Ovary (tissue), 9 donors: ENCODE measurements around the gene MSI2. TPM values are rescaled to one million over a fixed set of nuclear protein-coding genes. Genes with fewer than 3 reads are reported as not detected.
"Not testable (repeated sequence)": the region's sequence is repeated elsewhere in the genome, so short reads cannot be mapped to it uniquely, and the experiment has no call there.

ENCODE experiments used
- DNase-seq, 5 donors: peaks; one replicate each; pipeline ENCODE4 v3.0.0-alpha.2; 2019 to 2020
- H3K27ac ChIP-seq, 2 donors: fragments of 200-600 bp; one replicate each; pipeline versions ENCODE4 v1.5.1 to v1.8.0; 2019 to 2022
- H3K27me3 ChIP-seq: fragments of 200-600 bp; one replicate; pipeline ENCODE4 v1.8.0; 2022
- H3K36me3 ChIP-seq: fragments of 200-600 bp; sonication (generic); one replicate; pipeline ENCODE4 v1.5.1; 2019
- H3K4me1 ChIP-seq: one replicate; pipeline ENCODE4 v1.8.1; 2013; ENCODE audit warnings: mild to moderate bottlenecking, moderate library complexity; ENCODE audit not compliant: insufficient read depth
- H3K4me3 ChIP-seq: fragments of 200-600 bp; sonication (generic); one replicate; pipeline ENCODE4 v1.5.1; 2017
- H3K9me3 ChIP-seq, 2 donors: fragments of 200-600 bp in 1 of 2; sonication (generic) in 1 of 2; one replicate each; pipeline versions ENCODE4 v1.5.1 to v1.8.1; 2013 to 2019; ENCODE audit warnings: mild to moderate bottlenecking in 1 of 2, moderate library complexity in 1 of 2
- CTCF ChIP-seq, 3 donors: fragments of 450-650 bp in 2 of 3; fragments of 200-600 bp in 1 of 3; IDR thresholded peaks; one replicate each; pipeline versions ENCODE4 v1.5.1 to v1.8.0; 2016 to 2022; ENCODE audit warnings: antibody characterized with exemption in 3 of 3, mild to moderate bottlenecking in 1 of 3
- EP300 ChIP-seq: sonication (generic); formaldehyde crosslinking; IDR thresholded peaks from one replicate; pipeline ENCODE4 v1.6.1; 2017; ENCODE audit warnings: antibody characterized with exemption
- POLR2A ChIP-seq: fragments of 450-650 bp; IDR thresholded peaks from one replicate; pipeline ENCODE4 v1.6.1; 2017; ENCODE audit warnings: antibody characterized with exemption, mild to moderate bottlenecking, moderate library complexity
- WGBS, 3 donors: extraction: QIAGEN DNeasy Blood & Tissue Kit in 1 of 3; methylation state at CpG; one replicate each; pipeline versions ENCODE4 v1.1.5 to v1.1.7; 2013 to 2017; 5-methylcytosine and 5-hydroxymethylcytosine counted together
- intact Hi-C, 4 donors: fragments of 100-400 bp; cut with DNase I; formaldehyde crosslinking; loops; one replicate each; pipeline versions ENCODE4 v1.11.0 to v1.15.1; 2022 to 2023
- polyA plus RNA-seq, 2 donors: library from polyadenylated mRNA; stranded (reverse); fragments of 200-250 nt in 1 of 2; fragments of 350-450 nt in 1 of 2; fragmentation: Illumina TruSeq in 1 of 2; extraction: RNeasy Lipid Tissue Mini Kit (QIAGEN cat#74804) in 1 of 2; gene quantifications; one replicate each; pipeline ENCODE4 v1.2.3, GENCODE V29; 2013 to 2014
- total RNA-seq, 7 donors: library from RNA; depleted of rRNA in 2 of 7; stranded (reverse); fragments of >200 nt in 2 of 7; fragmentation: NEBNext Ultra II Directional in 3 of 7; extraction: Animal tissue kit (Norgen Biotek cat#: 25700) in 3 of 7; gene quantifications; one replicate each; pipeline versions ENCODE4 v1.1.0 to v1.2.4, GENCODE V29; 2016 to 2023
- donor health status: DM: no; HTN: no; CAD: no; lungs with moderate emphysema.
- donor health status: DM: no; HTN: no; CAD: no.
- donor health status: Bipolar disorder and iron deficiency.
- donor health status: DM: yes; HTN: yes; CAD: no.
- donor health status: DM: no; HTN: no; CAD: no.
- donor health status: DM: yes; HTN: yes; CAD: no.

MSI2 gene
- total and polyA plus RNA-seq, 9 donors = 43.1 to 199 (median 120) TPM

GRCh38 chr17:57493625-57494024 is 237.3 kb downstream of the MSI2 start:
- no peaks in the 10 kb centered on the region for H3K27me3 ChIP-seq
- DNase-seq = no peak
- no peaks in the 10 kb centered on the region for H3K9me3 ChIP-seq
- peaks cover 22% of the 10 kb centered on the region for H3K4me1 ChIP-seq
- intact Hi-C loops = no loop called here
- H3K36me3 ChIP-seq = no peaks in the 10 kb centered on the region
- no peak overlapping the region for H3K4me3 ChIP-seq
- TF ChIP-seq CTCF (IDR thresholded peaks at IDR 0.05) = no peak
- no peak for TF ChIP-seq POLR2A
- no peak for TF ChIP-seq EP300
- WGBS, 3 donors = 96 to 97% (median 97%) methylated on average over 6 of the region's 6 CpGs
- H3K27ac ChIP-seq = no peak overlapping the region

GRCh38 chr17:57494443-57494842 is 238.1 kb downstream of the MSI2 start:
- no peak overlapping the region for H3K27ac ChIP-seq
- no peaks in the 10 kb centered on the region for H3K36me3 ChIP-seq
- no peak overlapping the region for H3K4me3 ChIP-seq
- intact Hi-C loops = no loop called here
- no peak for TF ChIP-seq EP300
- TF ChIP-seq CTCF (IDR thresholded peaks at IDR 0.05) = no peak
- TF ChIP-seq POLR2A = no peak
- H3K9me3 ChIP-seq = no peaks in the 10 kb centered on the region
- no peaks in the 10 kb centered on the region for H3K27me3 ChIP-seq
- DNase-seq = no peak
- H3K4me1 ChIP-seq = peaks cover 18% of the 10 kb centered on the region
- WGBS, 3 donors = 81 to 90% (median 84%) methylated on average over 5 of the region's 5 CpGs

- intact Hi-C loops = no loop called here
- no peak overlapping the region for H3K4me3 ChIP-seq
- H3K4me1 ChIP-seq = peaks cover 15% of the 10 kb centered on the region
- H3K27ac ChIP-seq = no peak overlapping the region
- TF ChIP-seq POLR2A (no peak), EP300 (no peak)
- H3K27me3 ChIP-seq = no peaks in the 10 kb centered on the region
- H3K9me3 ChIP-seq = no peaks in the 10 kb centered on the region
- H3K36me3 ChIP-seq = no peaks in the 10 kb centered on the region
- WGBS, 3 donors = 85 to 90% (median 86%) methylated on average over 6 of the region's 6 CpGs
- no peak for DNase-seq
Measured at GRCh38 chr17:57495771-57496170, 239.4 kb downstream of the MSI2 start.

- intact Hi-C loops = no loop called here
- peaks cover 14% of the 10 kb centered on the region for H3K4me1 ChIP-seq
- no peaks in the 10 kb centered on the region for H3K9me3 ChIP-seq
- no peak overlapping the region for H3K4me3 ChIP-seq
- H3K27me3 ChIP-seq = no peaks in the 10 kb centered on the region
- no peaks in the 10 kb centered on the region for H3K36me3 ChIP-seq
- TF ChIP-seq EP300 = no peak
- TF ChIP-seq POLR2A = no peak
- no peak for TF ChIP-seq CTCF (IDR thresholded peaks at IDR 0.05)
- no peak for DNase-seq
- H3K27ac ChIP-seq = no peak overlapping the region
- 93 to 96% (median 95%) methylated on average over 11 of the region's 11 CpGs for WGBS, 3 donors
Measured at GRCh38 chr17:57496382-57496781, 240.1 kb downstream of the MSI2 start.

GRCh38 chr17:57498443-57498842 is 242.1 kb downstream of the MSI2 start:
- DNase-seq = no peak
- H3K27me3 ChIP-seq = no peaks in the 10 kb centered on the region
- TF ChIP-seq EP300 (no peak), CTCF (IDR thresholded peaks at IDR 0.05) (no peak), POLR2A (no peak)
- H3K9me3 ChIP-seq = no peaks in the 10 kb centered on the region
- H3K4me1 ChIP-seq = peaks cover 16% of the 10 kb centered on the region
- intact Hi-C loops = no loop called here
- H3K27ac ChIP-seq = no peak overlapping the region
- no peak overlapping the region for H3K4me3 ChIP-seq
- WGBS, 3 donors = 94 to 96% (median 96%) methylated on average over 7 of the region's 7 CpGs
- no peaks in the 10 kb centered on the region for H3K36me3 ChIP-seq

- intact Hi-C loops, H3K27ac ChIP-seq, H3K9me3 ChIP-seq, H3K36me3 ChIP-seq, H3K4me3 ChIP-seq, H3K27me3 ChIP-seq, DNase-seq: not testable (repeated sequence)
- H3K4me1 ChIP-seq = peaks cover 16% of the 10 kb centered on the region
- 70 to 79% (median 77%) methylated on average over 3 of the region's 3 CpGs for WGBS, 3 donors
Measured at GRCh38 chr17:57499221-57499620, 242.9 kb downstream of the MSI2 start.
